Liver (tissue), 9 donors: ENCODE data around the gene SLC2A10. TPM values are rescaled to one million over a fixed set of nuclear protein-coding genes. Genes with fewer than 3 reads are reported as not detected.

ENCODE experiments used
- DNase-seq: peaks from one replicate; pipeline ENCODE4 v3.0.0-alpha.2; 2017; ENCODE audit warnings: low spot score
- H3K27ac ChIP-seq, 2 donors: one replicate each; pipeline ENCODE4 v1.7.0; 2013; ENCODE audit warnings: inconsistent platforms in 2 of 2, low read length in 2 of 2, control low read depth in 1 of 2, low read depth in 1 of 2, mild to moderate bottlenecking in 1 of 2
- H3K27me3 ChIP-seq, 4 donors: one replicate each; pipeline versions ENCODE4 v1.6.1 to v1.7.0; 2013; ENCODE audit warnings: low read length in 3 of 4, inconsistent platforms in 1 of 4, mild to moderate bottlenecking in 1 of 4, moderate library complexity in 1 of 4; ENCODE audit not compliant: control insufficient read depth in 4 of 4, insufficient read depth in 4 of 4
- H3K36me3 ChIP-seq, 4 donors: one replicate each; pipeline versions ENCODE4 v1.6.1 to v1.7.0; 2013; ENCODE audit warnings: low read length in 3 of 4, mild to moderate bottlenecking in 3 of 4, low read depth in 1 of 4, moderate library complexity in 1 of 4; ENCODE audit not compliant: control insufficient read depth in 4 of 4, insufficient read depth in 3 of 4
- H3K4me1 ChIP-seq, 4 donors: one replicate each; pipeline versions ENCODE4 v1.6.1 to v1.7.0; 2013; ENCODE audit warnings: low read length in 3 of 4, mild to moderate bottlenecking in 3 of 4, moderate library complexity in 1 of 4; ENCODE audit not compliant: control insufficient read depth in 4 of 4, insufficient read depth in 4 of 4
- H3K4me3 ChIP-seq, 3 donors: one replicate each; pipeline versions ENCODE4 v1.6.1 to v1.7.0; 2013; ENCODE audit warnings: low read length in 3 of 3, control low read depth in 1 of 3, low read depth in 1 of 3, mild to moderate bottlenecking in 1 of 3
- H3K9ac ChIP-seq, 2 donors: one replicate each; pipeline ENCODE4 v1.7.0; 2013; ENCODE audit warnings: low read length in 2 of 2, mild to moderate bottlenecking in 2 of 2, moderate library complexity in 2 of 2, control low read depth in 1 of 2, low read depth in 1 of 2
- H3K9me3 ChIP-seq, 4 donors: one replicate each; pipeline versions ENCODE4 v1.6.1 to v1.7.0; 2013; ENCODE audit warnings: low read length in 3 of 4; ENCODE audit not compliant: control insufficient read depth in 4 of 4
- EGR1 ChIP-seq, 2 donors: IDR thresholded peaks; 2 replicates each; pipeline ENCODE4 v1.6.1; 2016 to 2018; ENCODE audit warnings: antibody characterized with exemption in 2 of 2, low read depth in 2 of 2
- FOXA1 ChIP-seq: IDR thresholded peaks from 2 replicates; pipeline ENCODE4 v1.6.1; 2016; ENCODE audit warnings: antibody characterized with exemption
- FOXA2 ChIP-seq: IDR thresholded peaks from 2 replicates; pipeline ENCODE4 v1.6.1; 2016; ENCODE audit warnings: antibody characterized with exemption
- GABPA ChIP-seq, 2 donors: IDR thresholded peaks in 1 of 2; conservative IDR thresholded peaks in 1 of 2; 2 replicates each; pipeline ENCODE4 v1.6.1; 2016; ENCODE audit warnings: antibody characterized with exemption in 2 of 2, mild to moderate bottlenecking in 1 of 2, moderate library complexity in 1 of 2
- HNF4G ChIP-seq: IDR thresholded peaks from 2 replicates; pipeline ENCODE4 v1.6.1; 2016; ENCODE audit warnings: antibody characterized with exemption
- NR2F2 ChIP-seq: IDR thresholded peaks from 2 replicates; pipeline ENCODE4 v1.6.1; 2016; ENCODE audit warnings: antibody characterized with exemption
- RAD21 ChIP-seq, 2 donors: IDR thresholded peaks; 2 replicates each; pipeline ENCODE4 v1.6.1; 2016; ENCODE audit warnings: antibody characterized with exemption in 2 of 2, mild to moderate bottlenecking in 2 of 2
- RXRA ChIP-seq, 2 donors: IDR thresholded peaks; 2 replicates each; pipeline ENCODE4 v1.6.1; 2017 to 2018; ENCODE audit warnings: antibody characterized with exemption in 2 of 2, mild to moderate bottlenecking in 1 of 2
- SP1 ChIP-seq: IDR thresholded peaks from 2 replicates; pipeline ENCODE4 v1.6.1; 2018; ENCODE audit warnings: antibody characterized with exemption, mild to moderate bottlenecking
- TAF1 ChIP-seq: conservative IDR thresholded peaks from 2 replicates; pipeline ENCODE4 v1.6.1; 2016; ENCODE audit warnings: antibody characterized with exemption, mild to moderate bottlenecking
- YY1 ChIP-seq: IDR thresholded peaks from 2 replicates; pipeline ENCODE4 v1.6.1; 2016; ENCODE audit warnings: antibody characterized with exemption, mild to moderate bottlenecking
- WGBS: extraction: QIAGEN DNeasy Blood & Tissue Kit; methylation state at CpG from one replicate; pipeline ENCODE4 v1.1.7; 2013; 5-methylcytosine and 5-hydroxymethylcytosine counted together
- polyA plus RNA-seq, 2 donors: library from polyadenylated mRNA; stranded (reverse) in 1 of 2; unstranded in 1 of 2; fragments of 200-250 nt in 1 of 2; fragments of >200 nt in 1 of 2; fragmentation: Nextera tagmentation in 1 of 2; extraction: Ambion mirVana in 1 of 2; gene quantifications; one replicate each; pipeline versions ENCODE4 v1.2.1 to v1.2.3, GENCODE V29; 2013 to 2015
- total RNA-seq, 2 donors: library from RNA; depleted of rRNA; stranded (reverse); fragments of >200 nt; gene quantifications; one replicate each; pipeline ENCODE4 v1.2.3, GENCODE V29; 2014
- TF ChIP-seq, protein P1 (sequence below): IDR thresholded peaks from 2 replicates; pipeline ENCODE4 v1.6.1; 2016; ENCODE audit warnings: antibody characterized with exemption
- TF ChIP-seq, protein P2 (sequence below): IDR thresholded peaks from 2 replicates; pipeline ENCODE4 v1.6.1; 2016; ENCODE audit warnings: antibody characterized with exemption
- TF ChIP-seq, protein P3 (sequence below): IDR thresholded peaks from 2 replicates; pipeline ENCODE4 v1.6.1; 2016; ENCODE audit warnings: antibody characterized with exemption, mild to moderate bottlenecking
- TF ChIP-seq, protein P4 (sequence below): IDR thresholded peaks from 2 replicates; pipeline ENCODE4 v1.6.1; 2016; ENCODE audit warnings: antibody characterized with exemption
- TF ChIP-seq, protein P5 (sequence below): fragments of 150-350 bp; IDR thresholded peaks from 2 replicates; pipeline ENCODE4 v1.5.1; 2017; ENCODE audit warnings: improper control_type of control experiment, low read depth, low read length; ENCODE audit not compliant: missing input control
- donor health status: healthy.
- donor health status: healthy.
- donor health status: healthy.
- donor health status: healthy.
- donor health status: healthy.

The SLC2A10 gene
- total and polyA plus RNA-seq, 4 donors = 8.0 to 79.7 (median 26.7) TPM

DNA sequence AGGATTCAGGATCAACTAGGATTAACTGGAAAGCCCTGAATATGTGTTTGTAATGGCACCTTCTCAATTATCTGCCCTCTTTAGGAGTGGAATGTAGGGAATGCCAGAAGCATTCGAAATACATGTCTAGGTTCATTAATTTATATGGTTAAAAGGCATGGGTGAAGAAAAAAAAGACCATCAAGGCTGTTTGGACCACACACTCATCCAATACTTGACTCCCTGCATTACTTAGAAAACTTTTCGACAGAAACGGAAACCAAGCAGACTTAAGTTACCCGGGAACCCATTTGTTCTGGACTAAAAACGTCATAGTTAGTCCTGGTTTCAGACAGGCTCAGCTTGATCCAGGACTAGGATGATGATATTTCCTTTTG lies 33.2 kb downstream of the SLC2A10 start:
- Histone ChIP-seq H3K27me3 (peaks cover 0 to 2% (median 0%) of the 10 kb centered on the region in 4 donors), H3K4me1 (no peaks in the 10 kb centered on the region), H3K4me3 (no peak overlapping the region), H3K9me3 (no peaks in the 10 kb centered on the region), H3K9ac (no peak overlapping the region), H3K27ac (no peak overlapping the region), H3K36me3 (no peaks in the 10 kb centered on the region)
- TF ChIP-seq, protein P1, sequence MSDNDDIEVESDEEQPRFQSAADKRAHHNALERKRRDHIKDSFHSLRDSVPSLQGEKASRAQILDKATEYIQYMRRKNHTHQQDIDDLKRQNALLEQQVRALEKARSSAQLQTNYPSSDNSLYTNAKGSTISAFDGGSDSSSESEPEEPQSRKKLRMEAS = no peak
- no peak for TF ChIP-seq RAD21 (IDR thresholded peaks at IDR 0.05)
- TF ChIP-seq FOXA2 = no peak
- TF ChIP-seq, protein P2, sequence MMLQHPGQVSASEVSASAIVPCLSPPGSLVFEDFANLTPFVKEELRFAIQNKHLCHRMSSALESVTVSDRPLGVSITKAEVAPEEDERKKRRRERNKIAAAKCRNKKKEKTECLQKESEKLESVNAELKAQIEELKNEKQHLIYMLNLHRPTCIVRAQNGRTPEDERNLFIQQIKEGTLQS = no peak
- no peak for TF ChIP-seq TAF1
- no peak for TF ChIP-seq YY1
- TF ChIP-seq HNF4G = no peak
- no peak for TF ChIP-seq SP1
- TF ChIP-seq, protein P3, sequence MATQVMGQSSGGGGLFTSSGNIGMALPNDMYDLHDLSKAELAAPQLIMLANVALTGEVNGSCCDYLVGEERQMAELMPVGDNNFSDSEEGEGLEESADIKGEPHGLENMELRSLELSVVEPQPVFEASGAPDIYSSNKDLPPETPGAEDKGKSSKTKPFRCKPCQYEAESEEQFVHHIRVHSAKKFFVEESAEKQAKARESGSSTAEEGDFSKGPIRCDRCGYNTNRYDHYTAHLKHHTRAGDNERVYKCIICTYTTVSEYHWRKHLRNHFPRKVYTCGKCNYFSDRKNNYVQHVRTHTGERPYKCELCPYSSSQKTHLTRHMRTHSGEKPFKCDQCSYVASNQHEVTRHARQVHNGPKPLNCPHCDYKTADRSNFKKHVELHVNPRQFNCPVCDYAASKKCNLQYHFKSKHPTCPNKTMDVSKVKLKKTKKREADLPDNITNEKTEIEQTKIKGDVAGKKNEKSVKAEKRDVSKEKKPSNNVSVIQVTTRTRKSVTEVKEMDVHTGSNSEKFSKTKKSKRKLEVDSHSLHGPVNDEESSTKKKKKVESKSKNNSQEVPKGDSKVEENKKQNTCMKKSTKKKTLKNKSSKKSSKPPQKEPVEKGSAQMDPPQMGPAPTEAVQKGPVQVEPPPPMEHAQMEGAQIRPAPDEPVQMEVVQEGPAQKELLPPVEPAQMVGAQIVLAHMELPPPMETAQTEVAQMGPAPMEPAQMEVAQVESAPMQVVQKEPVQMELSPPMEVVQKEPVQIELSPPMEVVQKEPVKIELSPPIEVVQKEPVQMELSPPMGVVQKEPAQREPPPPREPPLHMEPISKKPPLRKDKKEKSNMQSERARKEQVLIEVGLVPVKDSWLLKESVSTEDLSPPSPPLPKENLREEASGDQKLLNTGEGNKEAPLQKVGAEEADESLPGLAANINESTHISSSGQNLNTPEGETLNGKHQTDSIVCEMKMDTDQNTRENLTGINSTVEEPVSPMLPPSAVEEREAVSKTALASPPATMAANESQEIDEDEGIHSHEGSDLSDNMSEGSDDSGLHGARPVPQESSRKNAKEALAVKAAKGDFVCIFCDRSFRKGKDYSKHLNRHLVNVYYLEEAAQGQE = no peak
- TF ChIP-seq RXRA (IDR thresholded peaks at IDR 0.05) = no peak
- TF ChIP-seq EGR1 (IDR thresholded peaks at IDR 0.05; ENCODE audit: low read depth in 2 of 2) = no peak
- TF ChIP-seq, protein P4, sequence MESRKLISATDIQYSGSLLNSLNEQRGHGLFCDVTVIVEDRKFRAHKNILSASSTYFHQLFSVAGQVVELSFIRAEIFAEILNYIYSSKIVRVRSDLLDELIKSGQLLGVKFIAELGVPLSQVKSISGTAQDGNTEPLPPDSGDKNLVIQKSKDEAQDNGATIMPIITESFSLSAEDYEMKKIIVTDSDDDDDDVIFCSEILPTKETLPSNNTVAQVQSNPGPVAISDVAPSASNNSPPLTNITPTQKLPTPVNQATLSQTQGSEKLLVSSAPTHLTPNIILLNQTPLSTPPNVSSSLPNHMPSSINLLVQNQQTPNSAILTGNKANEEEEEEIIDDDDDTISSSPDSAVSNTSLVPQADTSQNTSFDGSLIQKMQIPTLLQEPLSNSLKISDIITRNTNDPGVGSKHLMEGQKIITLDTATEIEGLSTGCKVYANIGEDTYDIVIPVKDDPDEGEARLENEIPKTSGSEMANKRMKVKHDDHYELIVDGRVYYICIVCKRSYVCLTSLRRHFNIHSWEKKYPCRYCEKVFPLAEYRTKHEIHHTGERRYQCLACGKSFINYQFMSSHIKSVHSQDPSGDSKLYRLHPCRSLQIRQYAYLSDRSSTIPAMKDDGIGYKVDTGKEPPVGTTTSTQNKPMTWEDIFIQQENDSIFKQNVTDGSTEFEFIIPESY = no peak
- WGBS = 85% methylated on average over 5 of the region's 5 CpGs
- DNase-seq = no peak

DNA sequence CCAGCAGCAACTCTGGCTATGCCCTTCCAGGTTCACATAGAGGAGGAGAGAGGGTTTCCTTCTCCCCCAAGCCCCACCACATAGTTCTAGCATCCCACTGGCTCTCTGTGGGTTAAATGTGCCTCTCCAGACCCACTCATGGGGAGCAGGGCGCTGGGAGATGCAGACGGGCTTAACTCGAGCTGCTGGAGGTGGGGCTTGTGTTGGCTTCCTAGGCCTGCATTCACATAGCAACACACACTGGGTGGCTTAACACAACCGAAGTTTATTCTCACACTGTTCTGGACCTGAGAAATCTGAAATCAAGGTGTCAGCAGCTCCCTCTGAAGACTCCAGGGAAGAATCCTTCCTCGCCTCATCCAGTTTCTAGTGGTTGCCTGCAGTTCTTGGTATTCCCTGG lies 33.6 kb downstream of the SLC2A10 start:
- peaks cover 0 to 2% (median 0%) of the 10 kb centered on the region in 4 donors for H3K27me3 ChIP-seq
- H3K36me3 ChIP-seq = no peaks in the 10 kb centered on the region

More for the DNA sequence above, 33.6 kb downstream of the SLC2A10 start:
- no peak overlapping the region for H3K27ac ChIP-seq
- no peak for DNase-seq
- H3K9ac ChIP-seq = no peak overlapping the region
- H3K9me3 ChIP-seq = no peaks in the 10 kb centered on the region
- 69% methylated on average over 5 of the region's 5 CpGs for WGBS
- no peak for TF ChIP-seq GABPA (IDR thresholded peaks at IDR 0.05 in 1 of 2, conservative IDR thresholded peaks at IDR 0.05 in 1 of 2)
- TF ChIP-seq HNF4G = no peak
- no peak for TF ChIP-seq FOXA1
- no peak for TF ChIP-seq NR2F2
- TF ChIP-seq, protein P3 = no peak
- TF ChIP-seq, protein P5, sequence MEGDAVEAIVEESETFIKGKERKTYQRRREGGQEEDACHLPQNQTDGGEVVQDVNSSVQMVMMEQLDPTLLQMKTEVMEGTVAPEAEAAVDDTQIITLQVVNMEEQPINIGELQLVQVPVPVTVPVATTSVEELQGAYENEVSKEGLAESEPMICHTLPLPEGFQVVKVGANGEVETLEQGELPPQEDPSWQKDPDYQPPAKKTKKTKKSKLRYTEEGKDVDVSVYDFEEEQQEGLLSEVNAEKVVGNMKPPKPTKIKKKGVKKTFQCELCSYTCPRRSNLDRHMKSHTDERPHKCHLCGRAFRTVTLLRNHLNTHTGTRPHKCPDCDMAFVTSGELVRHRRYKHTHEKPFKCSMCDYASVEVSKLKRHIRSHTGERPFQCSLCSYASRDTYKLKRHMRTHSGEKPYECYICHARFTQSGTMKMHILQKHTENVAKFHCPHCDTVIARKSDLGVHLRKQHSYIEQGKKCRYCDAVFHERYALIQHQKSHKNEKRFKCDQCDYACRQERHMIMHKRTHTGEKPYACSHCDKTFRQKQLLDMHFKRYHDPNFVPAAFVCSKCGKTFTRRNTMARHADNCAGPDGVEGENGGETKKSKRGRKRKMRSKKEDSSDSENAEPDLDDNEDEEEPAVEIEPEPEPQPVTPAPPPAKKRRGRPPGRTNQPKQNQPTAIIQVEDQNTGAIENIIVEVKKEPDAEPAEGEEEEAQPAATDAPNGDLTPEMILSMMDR = no peak
- TF ChIP-seq SP1 = no peak
- no peaks in the 10 kb centered on the region for H3K4me1 ChIP-seq
- H3K4me3 ChIP-seq = no peak overlapping the region
